Ishikawa (cell line): Measurements from ENCODE around the gene SYT6.

Experiments
- CREB1 ChIP-seq: IDR thresholded peaks from 2 replicates; pipeline ENCODE4 v1.6.1; 2012; ENCODE audit warnings: low read depth
- EP300 ChIP-seq: IDR thresholded peaks from 2 replicates; pipeline ENCODE4 v1.6.1; 2012; ENCODE audit warnings: borderline replicate concordance
- FOXM1 ChIP-seq: IDR thresholded peaks from 2 replicates; pipeline ENCODE4 v1.6.1; 2012; ENCODE audit warnings: low read depth, borderline replicate concordance
- MAX ChIP-seq: IDR thresholded peaks from 2 replicates; pipeline ENCODE4 v1.6.1; 2012
- RAD21 ChIP-seq: IDR thresholded peaks from 2 replicates; pipeline ENCODE4 v1.6.1; 2012; ENCODE audit warnings: low read depth
- TCF12 ChIP-seq: IDR thresholded peaks from 2 replicates; pipeline ENCODE4 v1.6.1; 2012; ENCODE audit warnings: low read depth
- TEAD4 ChIP-seq: IDR thresholded peaks from 2 replicates; pipeline ENCODE4 v1.6.1; 2012
- USF1 ChIP-seq: IDR thresholded peaks from 2 replicates; pipeline ENCODE4 v1.6.1; 2012
- YY1 ChIP-seq: IDR thresholded peaks from 2 replicates; pipeline ENCODE4 v1.6.1; 2012; ENCODE audit warnings: low read depth
- TF ChIP-seq, protein P1 (sequence below): IDR thresholded peaks from 2 replicates; pipeline ENCODE4 v1.6.1; 2012; ENCODE audit warnings: low read depth, mild to moderate bottlenecking

GRCh38 chr1:114048232-114048631 lies 105.4 kb downstream of the SYT6 start:
- no peak for TF ChIP-seq USF1
- TF ChIP-seq EP300, result no peak
- no peak for TF ChIP-seq RAD21
- no peak for TF ChIP-seq YY1
- TF ChIP-seq, protein P1, sequence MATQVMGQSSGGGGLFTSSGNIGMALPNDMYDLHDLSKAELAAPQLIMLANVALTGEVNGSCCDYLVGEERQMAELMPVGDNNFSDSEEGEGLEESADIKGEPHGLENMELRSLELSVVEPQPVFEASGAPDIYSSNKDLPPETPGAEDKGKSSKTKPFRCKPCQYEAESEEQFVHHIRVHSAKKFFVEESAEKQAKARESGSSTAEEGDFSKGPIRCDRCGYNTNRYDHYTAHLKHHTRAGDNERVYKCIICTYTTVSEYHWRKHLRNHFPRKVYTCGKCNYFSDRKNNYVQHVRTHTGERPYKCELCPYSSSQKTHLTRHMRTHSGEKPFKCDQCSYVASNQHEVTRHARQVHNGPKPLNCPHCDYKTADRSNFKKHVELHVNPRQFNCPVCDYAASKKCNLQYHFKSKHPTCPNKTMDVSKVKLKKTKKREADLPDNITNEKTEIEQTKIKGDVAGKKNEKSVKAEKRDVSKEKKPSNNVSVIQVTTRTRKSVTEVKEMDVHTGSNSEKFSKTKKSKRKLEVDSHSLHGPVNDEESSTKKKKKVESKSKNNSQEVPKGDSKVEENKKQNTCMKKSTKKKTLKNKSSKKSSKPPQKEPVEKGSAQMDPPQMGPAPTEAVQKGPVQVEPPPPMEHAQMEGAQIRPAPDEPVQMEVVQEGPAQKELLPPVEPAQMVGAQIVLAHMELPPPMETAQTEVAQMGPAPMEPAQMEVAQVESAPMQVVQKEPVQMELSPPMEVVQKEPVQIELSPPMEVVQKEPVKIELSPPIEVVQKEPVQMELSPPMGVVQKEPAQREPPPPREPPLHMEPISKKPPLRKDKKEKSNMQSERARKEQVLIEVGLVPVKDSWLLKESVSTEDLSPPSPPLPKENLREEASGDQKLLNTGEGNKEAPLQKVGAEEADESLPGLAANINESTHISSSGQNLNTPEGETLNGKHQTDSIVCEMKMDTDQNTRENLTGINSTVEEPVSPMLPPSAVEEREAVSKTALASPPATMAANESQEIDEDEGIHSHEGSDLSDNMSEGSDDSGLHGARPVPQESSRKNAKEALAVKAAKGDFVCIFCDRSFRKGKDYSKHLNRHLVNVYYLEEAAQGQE, result no peak
- no peak for TF ChIP-seq CREB1
- no peak for TF ChIP-seq MAX
- no peak for TF ChIP-seq FOXM1
- TF ChIP-seq TCF12, result no peak
- no peak for TF ChIP-seq TEAD4
